Non-pigmented ciliary epithelial cell (primary cell): ENCODE results near the gene ING2.
"Not testable (repeated sequence)": the region's sequence is repeated elsewhere in the genome, so short reads cannot be mapped to it uniquely, and the experiment has no call there.

Experiments
- DNase-seq: peaks from one replicate; pipeline ENCODE4 v3.0.0-alpha.2; 2010; ENCODE audit warnings: low read depth

The ING2 gene, protein sequence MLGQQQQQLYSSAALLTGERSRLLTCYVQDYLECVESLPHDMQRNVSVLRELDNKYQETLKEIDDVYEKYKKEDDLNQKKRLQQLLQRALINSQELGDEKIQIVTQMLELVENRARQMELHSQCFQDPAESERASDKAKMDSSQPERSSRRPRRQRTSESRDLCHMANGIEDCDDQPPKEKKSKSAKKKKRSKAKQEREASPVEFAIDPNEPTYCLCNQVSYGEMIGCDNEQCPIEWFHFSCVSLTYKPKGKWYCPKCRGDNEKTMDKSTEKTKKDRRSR

GRCh38 chr4:183504930-183505610 is at the start of gene ING2:
Gene ING2, plus strand, starts transcription at chr4:183505058. Its CDS starts 138 bp downstream, at chr4:183505196.
- DNase-seq = no peak

GRCh38 chr4:183455431-183456195 is 49.2 kb upstream of the ING2 start:
- no peak for DNase-seq

DNA sequence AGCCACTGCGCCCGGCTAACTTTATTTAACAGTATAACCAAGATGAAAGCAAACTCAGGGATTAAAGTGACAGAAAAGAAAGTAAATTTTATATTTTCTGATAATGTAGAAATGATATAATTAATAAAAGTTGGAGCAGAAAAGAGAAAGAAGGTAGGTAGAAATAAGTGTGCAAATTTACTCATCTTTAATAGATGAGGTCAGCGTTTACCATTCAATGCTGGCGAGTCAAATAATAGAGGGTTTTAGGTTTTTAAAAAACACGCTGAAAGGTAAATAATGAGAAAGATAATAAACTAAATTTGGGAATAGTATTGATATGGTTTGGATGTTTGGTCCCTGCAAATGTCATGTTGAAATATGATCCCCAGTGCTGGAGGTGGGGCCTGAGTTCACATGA is 46.9 kb upstream of the ING2 start:
- DNase-seq = no peak

DNA sequence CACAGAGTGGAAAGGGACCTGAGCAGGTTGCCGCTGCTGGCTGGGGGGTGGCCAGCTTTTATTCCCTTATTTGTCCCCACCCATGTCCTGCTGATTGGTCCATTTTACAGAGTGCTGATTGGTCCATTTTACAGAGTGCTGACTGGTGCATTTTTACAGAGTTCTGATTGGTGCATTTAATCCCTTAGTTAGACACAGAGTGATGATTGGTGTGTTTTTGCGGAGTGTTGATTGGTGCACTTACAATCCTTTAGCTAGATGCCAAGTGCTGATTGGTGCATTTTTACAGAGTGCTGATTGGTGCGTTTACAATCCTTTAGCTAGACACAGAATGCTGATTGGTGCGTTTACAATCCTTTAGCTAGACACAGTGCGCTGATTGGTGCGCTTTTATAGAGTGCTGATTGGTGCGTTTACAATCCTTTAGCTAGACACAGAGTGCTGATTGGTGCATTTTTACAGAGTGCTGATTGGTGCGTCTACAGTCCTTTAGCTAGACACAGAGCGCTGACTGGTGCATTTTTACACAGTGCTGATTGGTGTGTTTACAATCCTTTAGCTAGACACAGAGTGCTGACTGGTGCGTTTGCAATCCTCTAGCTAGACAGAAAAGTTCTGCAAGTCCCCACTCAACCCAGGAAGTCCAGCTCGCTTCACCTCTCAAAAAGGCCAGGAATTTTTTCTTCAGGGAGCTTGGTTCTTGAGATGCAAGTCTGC is 40.8 kb upstream of the ING2 start:
- DNase-seq = not testable (repeated sequence)

GRCh38 chr4:183465879-183466278 is 39.0 kb upstream of the ING2 start:
- not testable (repeated sequence) for DNase-seq

DNA sequence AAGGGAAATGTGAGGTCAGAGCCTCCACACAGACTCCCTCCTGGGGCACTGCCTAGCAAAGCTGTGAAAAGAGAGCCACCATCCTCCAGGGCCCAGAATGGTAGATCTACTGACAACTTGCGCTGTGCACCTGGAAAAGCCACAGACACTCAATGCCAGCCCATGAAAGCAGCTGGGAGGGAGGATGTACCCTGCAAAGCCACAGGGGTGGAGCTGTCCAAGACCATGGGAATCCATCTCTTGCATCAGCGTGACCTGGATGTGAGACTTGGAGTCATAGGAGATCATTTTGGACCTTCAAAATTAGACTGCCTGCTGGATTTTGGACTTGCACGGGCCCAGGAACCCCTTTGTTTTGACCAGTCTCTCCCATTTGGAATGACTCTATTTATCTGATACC is 37.6 kb upstream of the ING2 start:
- no peak for DNase-seq

DNA sequence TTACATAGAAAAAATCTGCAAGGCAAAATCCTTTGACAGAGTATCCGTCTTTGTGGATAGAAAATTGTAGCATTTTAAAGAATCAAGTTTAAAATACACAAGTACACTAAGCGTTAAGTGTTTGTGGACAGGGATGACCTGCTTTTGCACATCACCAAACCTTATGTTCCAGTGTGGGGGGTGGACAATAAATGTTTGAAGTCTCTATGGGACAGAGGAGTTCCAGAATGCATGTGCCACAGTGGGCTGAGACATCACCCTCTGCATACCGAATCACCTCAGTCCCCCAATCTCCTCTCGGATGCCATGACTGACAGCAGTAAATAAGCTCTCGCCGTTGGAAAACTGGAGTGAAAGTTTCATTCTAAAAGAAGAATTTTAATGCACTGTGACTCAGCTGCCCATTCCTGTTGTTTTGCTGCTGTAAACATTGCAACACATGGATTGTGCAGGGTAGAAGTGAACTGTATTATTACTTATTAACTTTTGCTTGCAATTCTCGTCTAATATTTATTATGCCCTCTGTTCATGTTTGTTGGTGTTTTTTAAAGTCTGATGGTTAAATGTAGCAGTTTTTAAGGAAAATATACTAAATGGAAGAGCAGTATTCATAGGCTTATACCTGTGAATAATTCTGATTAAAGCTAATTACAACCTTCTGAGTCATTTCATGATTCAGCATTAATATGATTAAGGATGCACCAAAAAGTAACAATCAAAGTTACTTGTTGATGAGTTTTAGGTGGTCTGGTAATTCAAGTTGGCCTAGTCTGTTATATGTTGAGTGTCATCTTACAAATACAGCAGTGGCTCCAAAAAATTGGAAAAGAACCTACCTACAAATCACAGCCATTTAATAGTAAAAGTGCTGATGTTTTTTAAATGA is 36.4 kb upstream of the ING2 start:
- no peak for DNase-seq

GRCh38 chr4:183469285-183469684 is 35.6 kb upstream of the ING2 start:
- DNase-seq = no peak

DNA sequence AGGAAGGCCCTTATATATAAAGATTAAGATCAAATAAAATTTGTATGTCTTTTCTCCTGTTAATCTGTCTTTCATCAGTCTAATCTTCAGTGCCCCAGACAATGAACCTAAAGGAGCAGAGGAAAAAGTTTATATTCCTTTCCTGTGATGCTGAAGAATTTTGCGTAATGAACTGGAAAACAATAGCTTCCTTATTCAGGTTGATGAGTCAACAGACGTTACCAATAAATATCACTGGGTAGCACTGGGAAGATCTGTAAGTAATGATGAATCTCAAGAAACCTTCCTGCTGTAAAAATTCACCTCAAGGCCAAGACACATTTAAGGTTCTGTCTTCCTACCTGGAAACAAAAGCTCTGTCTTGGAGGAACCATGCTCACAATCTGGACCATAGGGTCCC is 34.9 kb upstream of the ING2 start:
- no peak for DNase-seq

DNA sequence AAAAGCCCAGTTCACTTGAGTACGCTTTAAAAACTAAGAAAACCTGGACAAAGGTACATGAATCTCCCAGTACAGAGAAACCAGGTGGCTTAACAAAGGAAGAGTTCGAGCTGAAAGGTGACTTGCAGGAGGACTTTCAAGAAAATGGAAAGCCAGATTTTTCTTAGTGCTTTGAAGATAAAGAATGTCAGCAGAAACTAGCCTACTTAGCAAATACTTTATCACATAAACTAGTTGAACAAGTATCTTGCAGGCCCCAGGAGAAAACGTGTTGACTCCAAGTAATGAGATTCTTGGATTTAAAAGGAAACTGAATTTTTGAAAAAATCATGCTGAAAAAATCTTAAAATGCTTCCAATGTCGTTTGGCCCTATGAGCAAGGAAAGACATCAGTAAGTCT is 34.0 kb upstream of the ING2 start:
- no peak for DNase-seq

DNA sequence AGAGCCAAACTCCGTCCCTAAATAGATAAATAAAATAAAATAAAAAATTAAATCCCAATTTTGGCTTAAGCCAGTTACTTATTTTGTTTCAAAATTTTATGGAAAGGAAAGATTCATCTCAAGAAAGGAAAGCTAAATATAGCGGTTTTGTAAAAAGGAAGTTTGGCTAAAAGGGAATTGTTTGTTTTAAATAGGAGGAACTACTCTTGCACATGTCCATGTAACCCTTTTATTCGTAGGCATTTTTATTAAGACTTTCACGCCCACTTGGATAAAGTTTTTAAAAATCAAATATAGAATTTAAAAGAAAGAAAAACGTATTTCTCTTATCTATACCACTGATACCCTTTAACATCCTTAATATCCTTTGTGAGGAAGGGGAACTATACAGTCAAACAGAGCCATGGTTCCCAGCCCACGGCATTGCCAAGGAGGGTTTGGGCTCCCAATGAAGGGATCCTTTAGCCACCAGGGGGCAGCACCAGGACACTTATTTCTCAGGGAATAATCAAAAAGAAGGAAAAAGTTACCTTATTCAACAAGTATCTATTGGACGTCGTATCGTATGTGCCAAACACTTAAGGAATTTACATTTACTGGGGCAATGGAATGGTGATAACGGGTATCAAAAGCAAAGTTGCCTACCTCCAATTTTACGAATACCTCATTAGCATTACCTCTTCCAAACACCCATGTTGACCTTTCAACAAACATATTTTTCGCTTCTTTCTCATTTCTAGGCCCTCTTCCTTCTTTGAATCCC is 32.7 kb upstream of the ING2 start:
- DNase-seq = no peak

DNA sequence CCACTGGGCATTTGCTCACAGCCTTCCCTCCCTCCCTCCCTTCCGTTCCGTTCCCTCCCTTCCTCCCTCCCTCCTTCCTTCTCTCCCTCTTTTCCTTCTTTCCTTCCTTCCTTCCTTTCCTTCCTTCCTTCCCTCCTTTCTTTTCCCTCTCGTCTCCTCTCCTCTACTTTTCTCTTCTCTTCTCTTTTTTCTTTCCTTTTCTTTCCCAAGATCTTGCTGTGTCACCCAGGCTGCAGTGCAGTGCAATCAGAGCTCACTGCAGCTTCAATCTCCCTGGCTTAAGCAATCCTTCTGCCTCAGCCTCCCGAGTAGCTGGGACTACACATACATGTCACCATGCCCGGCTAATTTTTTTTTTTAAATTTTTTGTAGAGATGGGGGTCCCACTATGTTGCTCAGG is 26.7 kb upstream of the ING2 start:
- DNase-seq = no peak

GRCh38 chr4:183478926-183479325 is 25.9 kb upstream of the ING2 start:
- DNase-seq = no peak

DNA sequence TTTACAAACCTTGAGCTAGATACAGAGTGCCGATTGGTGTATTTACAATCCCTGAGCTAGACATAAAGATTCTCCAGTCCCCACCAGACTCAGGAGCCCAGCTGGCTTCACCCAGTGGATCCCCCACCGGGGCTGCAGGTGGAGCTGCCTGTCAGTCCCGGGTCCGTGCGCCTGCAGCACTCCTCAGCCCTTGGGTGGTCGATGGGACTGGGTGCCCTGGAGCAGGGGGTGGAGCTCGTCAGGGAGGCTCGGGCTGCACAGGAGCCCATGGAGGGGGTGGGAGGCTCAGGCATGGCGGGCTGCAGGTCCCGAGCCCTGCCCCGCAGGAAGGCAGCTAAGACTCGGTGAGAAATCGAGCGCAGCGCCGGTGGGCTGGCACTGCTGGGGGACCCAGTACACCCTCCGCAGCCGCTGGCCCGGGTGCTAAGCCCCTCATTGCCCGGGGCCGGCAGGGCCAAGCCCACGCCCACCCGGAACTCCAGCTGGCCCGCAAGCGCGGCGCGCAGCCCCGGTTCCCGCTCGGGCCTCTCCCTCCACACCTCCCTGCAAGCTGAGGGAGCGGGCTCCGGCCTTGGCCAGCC is 22.3 kb upstream of the ING2 start:
- DNase-seq = not testable (repeated sequence)

GRCh38 chr4:183483997-183484396 is 20.9 kb upstream of the ING2 start:
- no peak for DNase-seq

GRCh38 chr4:183485411-183486160 is 19.3 kb upstream of the ING2 start:
- no peak for DNase-seq

DNA sequence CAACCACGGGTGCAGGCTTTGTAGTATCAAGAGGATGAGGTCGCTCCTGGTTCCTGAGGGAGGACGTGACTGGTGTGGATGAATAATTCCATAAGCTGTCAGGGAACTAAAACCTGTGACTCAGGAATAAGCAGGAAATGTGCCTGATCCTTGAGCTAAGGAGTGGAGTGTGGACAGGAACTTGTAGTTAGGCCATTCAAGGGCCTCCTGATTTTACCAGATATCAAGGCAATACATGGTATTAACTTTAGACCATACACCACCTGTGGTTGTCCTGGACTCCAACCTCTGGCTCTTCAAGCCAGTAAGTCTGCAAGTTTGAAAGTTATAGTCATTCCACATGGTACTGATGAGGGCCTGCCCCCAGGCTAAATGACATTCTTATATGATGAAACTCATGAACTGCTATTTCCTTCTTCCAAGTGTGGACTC is 12.1 kb upstream of the ING2 start:
- no peak for DNase-seq

GRCh38 chr4:183493246-183493645 is 11.6 kb upstream of the ING2 start:
- DNase-seq = no peak

DNA sequence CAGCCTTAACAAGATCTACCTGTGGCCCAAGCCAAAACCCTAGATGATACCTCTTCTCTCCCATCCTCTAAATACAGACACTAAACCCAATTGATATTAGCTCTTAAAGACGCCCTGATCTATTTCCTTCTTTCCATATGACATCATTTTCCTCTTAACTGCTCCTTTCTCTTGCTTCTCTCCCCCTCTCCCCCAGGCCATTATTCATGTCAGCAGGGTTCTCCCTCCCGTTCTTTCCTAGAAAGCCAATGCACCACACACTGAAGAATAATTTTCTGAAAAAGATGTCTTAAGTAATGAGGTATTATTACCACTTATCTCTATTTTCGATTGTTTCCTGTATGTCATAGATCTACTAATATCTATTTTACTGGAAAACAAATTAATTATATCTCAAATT is 9.7 kb upstream of the ING2 start:
- no peak for DNase-seq
